Thyroid gland (tissue), 4 donors: Measurements from ENCODE around the gene EIF4A3.

ENCODE experiments used
- CTCF ChIP-seq, 6 experiments: fragments of 200-600 bp in 3 of 6; fragments of 450-650 bp in 3 of 6; sonication (generic) in 3 of 6; IDR thresholded peaks; one replicate each; pipeline ENCODE4 v1.5.1; 2016 to 2019; ENCODE audit warnings: antibody characterized with exemption in 6 of 6, mild to moderate bottlenecking in 2 of 6, inconsistent platforms in 1 of 6, moderate library complexity in 1 of 6
- POLR2A ChIP-seq, 2 donors: fragments of 450-650 bp; IDR thresholded peaks; one replicate each; pipeline ENCODE4 v1.6.1; 2017; ENCODE audit warnings: antibody characterized with exemption in 2 of 2, mild to moderate bottlenecking in 2 of 2, moderate library complexity in 1 of 2

DNA sequence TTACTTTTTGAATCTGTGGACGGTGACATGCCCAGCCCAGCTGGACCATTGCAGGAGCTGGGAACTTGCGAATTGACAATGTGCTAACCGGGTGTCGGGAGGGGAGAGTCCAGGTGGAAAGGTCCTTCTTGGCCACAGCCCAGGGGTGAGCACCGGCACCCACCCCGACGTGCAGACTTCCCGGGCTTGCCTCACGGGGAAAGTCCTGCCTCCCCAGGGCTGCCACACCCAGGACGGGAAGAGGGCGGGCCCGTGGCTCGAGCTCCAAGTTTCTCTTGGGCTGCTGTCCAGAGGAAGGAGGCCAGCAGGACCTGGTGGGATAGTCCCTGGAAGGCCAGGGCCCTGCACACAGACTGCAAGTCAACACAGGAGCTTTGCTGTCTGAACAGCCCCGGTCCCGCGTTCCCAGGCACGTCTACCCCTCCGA, 40.6 kb upstream of the EIF4A3 start:
- TF ChIP-seq CTCF (IDR thresholded peaks at IDR 0.05) (no peak), POLR2A (IDR thresholded peaks at IDR 0.05) (no peak)
